Measurements from ENCODE around the gene TMEM231.

DNA sequence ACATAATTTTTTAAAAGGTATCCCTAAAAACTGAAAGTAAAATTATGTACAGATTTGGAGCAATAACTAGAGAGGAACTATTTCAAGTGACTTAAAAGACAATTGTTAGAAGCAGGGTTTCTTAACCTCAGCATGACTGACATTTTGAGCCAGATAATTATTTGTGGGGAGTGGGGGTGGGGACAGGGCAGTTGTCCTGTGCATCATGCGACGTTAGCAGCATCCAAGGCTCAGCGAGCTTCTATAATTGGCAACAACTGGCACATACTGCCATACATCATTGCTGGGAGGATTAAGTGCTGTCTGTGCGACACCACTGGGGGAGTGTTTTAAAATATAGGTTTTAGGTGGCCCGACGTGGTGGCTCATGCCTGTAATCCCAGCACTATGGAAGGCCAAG lies 37.3 kb upstream of the TMEM231 start:
- TF ChIP-seq, protein P1, sequence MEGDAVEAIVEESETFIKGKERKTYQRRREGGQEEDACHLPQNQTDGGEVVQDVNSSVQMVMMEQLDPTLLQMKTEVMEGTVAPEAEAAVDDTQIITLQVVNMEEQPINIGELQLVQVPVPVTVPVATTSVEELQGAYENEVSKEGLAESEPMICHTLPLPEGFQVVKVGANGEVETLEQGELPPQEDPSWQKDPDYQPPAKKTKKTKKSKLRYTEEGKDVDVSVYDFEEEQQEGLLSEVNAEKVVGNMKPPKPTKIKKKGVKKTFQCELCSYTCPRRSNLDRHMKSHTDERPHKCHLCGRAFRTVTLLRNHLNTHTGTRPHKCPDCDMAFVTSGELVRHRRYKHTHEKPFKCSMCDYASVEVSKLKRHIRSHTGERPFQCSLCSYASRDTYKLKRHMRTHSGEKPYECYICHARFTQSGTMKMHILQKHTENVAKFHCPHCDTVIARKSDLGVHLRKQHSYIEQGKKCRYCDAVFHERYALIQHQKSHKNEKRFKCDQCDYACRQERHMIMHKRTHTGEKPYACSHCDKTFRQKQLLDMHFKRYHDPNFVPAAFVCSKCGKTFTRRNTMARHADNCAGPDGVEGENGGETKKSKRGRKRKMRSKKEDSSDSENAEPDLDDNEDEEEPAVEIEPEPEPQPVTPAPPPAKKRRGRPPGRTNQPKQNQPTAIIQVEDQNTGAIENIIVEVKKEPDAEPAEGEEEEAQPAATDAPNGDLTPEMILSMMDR (IDR thresholded peaks at IDR 0.05) = no peak
- no peak for TF ChIP-seq ZFX (IDR thresholded peaks at IDR 0.05; ENCODE audit: borderline replicate concordance)
